ENCODE data around the gene PUS3. TPM values are rescaled to one million over a fixed set of nuclear protein-coding genes. Genes with fewer than 3 reads are reported as not detected.

PUS3 gene
- polyA plus RNA-seq, 1 donor from 2014 or later = 15.5 TPM

DNA sequence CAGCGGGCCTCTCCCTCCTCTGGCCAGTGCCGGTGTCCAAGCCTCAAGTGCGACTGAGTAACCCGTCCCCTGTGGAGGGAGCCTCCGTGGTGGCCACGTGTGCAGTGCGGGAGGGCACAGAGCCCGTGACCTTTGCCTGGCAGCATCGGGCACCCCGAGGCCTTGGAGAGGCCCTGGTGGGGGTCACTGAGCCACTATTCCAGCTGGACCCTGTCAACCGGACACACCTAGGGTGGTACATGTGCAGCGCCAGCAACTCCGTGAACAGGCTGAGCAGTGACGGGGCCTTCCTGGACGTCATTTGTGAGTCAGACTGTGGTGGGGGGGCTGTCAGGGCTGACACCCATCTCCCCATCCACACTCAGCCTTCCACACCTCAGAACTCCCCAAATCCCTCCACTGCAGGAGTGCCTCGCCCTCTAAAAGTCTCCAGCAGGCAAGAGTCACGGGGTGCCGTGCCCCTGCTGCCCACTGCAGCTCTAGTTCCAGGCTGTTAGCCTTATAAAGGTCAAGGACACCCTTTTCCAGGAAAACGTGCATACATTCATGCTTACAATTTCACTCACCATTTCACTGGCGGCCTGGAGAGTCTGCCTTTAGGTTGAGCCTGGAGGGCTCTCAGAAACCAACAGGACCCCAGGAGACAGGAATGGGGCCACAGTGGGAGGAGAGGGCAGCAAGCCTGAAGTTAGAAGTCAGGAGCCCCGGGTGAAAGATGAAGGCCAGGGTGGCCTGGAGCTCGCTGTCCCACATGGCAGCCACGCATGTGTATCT, 45.5 kb upstream of the PUS3 start:
- Histone ChIP-seq H3K9me3 (ENCODE audit: low read length) (no peaks in the 10 kb centered on the region), H3K36me3 (ENCODE audit: insufficient read depth, low read length) (no peaks in the 10 kb centered on the region), H3K27me3 (ENCODE audit: insufficient read depth, low read depth, low read length) (no peaks in the 10 kb centered on the region), H3K79me2 (replicated peaks; ENCODE audit: insufficient read depth, low read length) (no peaks in the 10 kb centered on the region), H3K4me3 (ENCODE audit: low read length) (no peak overlapping the region), H3F3A (ENCODE audit: insufficient read depth, low read length, poor library complexity, severe bottlenecking) (no peaks in the 10 kb centered on the region), H3K27ac (ENCODE audit: low read length) (no peak overlapping the region), H3K9me2 (ENCODE audit: insufficient read depth, low read length) (no peaks in the 10 kb centered on the region), H3K9ac (ENCODE audit: low read length) (no peak overlapping the region), H3K4me2 (ENCODE audit: low read length) (no peak overlapping the region), H4K20me1 (ENCODE audit: insufficient read depth) (no peaks in the 10 kb centered on the region), H2AFZ (ENCODE audit: low read depth, low read length) (no peak overlapping the region)
- TF ChIP-seq EP300 (conservative IDR thresholded peaks at IDR 0.05; ENCODE audit: poor library complexity, severe bottlenecking) = no peak
- TF ChIP-seq, protein P1, sequence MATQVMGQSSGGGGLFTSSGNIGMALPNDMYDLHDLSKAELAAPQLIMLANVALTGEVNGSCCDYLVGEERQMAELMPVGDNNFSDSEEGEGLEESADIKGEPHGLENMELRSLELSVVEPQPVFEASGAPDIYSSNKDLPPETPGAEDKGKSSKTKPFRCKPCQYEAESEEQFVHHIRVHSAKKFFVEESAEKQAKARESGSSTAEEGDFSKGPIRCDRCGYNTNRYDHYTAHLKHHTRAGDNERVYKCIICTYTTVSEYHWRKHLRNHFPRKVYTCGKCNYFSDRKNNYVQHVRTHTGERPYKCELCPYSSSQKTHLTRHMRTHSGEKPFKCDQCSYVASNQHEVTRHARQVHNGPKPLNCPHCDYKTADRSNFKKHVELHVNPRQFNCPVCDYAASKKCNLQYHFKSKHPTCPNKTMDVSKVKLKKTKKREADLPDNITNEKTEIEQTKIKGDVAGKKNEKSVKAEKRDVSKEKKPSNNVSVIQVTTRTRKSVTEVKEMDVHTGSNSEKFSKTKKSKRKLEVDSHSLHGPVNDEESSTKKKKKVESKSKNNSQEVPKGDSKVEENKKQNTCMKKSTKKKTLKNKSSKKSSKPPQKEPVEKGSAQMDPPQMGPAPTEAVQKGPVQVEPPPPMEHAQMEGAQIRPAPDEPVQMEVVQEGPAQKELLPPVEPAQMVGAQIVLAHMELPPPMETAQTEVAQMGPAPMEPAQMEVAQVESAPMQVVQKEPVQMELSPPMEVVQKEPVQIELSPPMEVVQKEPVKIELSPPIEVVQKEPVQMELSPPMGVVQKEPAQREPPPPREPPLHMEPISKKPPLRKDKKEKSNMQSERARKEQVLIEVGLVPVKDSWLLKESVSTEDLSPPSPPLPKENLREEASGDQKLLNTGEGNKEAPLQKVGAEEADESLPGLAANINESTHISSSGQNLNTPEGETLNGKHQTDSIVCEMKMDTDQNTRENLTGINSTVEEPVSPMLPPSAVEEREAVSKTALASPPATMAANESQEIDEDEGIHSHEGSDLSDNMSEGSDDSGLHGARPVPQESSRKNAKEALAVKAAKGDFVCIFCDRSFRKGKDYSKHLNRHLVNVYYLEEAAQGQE (IDR thresholded peaks at IDR 0.05; ENCODE audit: borderline replicate concordance) = no peak

DNA sequence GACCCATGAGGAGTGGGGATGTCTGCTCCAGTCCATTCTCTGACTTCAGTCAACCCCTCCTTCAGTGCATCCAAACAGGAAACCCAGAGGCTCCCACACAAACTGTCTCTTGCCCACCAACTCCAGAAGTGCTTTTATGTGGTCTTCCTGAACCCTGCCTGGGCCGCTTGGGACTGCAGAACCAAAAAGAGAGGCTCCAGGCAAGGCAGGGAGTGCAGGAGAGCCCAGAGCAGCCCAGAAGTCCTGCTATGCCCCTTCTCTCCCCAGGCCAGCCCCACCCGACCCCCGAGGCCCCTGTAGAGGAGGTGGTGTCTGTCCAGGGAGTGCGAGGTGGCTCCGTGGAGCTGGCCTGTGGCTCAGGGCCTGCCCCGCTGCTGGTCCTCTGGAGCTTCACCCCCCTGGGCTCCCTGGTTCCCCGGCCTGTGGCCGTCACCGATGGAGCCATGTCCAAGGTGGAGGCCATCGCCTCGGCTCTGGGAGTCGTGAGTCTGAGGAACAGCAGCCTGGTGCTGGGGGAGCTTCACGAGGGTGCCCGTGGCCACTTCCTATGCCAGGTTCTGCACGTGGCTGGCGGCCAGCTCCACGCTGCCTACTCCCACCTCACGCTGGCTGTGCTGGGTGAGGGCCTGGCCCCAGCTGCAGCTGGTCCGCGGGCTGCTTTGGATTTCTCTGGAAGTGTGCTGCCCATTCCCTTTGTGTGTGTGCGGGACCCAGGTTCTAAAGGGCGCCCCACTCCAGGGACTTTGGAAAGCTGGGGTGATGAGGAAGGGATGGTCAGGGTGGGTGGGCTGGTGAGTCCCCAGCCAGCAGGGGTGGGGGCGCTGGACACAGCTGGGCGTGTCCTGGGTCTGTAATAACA, 44.6 kb upstream of the PUS3 start:
- Histone ChIP-seq H3K27ac (ENCODE audit: low read length) (no peak overlapping the region), H4K20me1 (ENCODE audit: insufficient read depth) (no peaks in the 10 kb centered on the region), H3K9me2 (ENCODE audit: insufficient read depth, low read length) (no peaks in the 10 kb centered on the region), H3K4me3 (ENCODE audit: low read length) (no peak overlapping the region), H3K9ac (ENCODE audit: low read length) (no peak overlapping the region), H3K4me2 (ENCODE audit: low read length) (no peak overlapping the region), H3K36me3 (ENCODE audit: insufficient read depth, low read length) (no peaks in the 10 kb centered on the region), H3K27me3 (ENCODE audit: insufficient read depth, low read depth, low read length) (no peaks in the 10 kb centered on the region), H2AFZ (ENCODE audit: low read depth, low read length) (no peak overlapping the region), H3K79me2 (replicated peaks; ENCODE audit: insufficient read depth, low read length) (no peaks in the 10 kb centered on the region), H3K9me3 (ENCODE audit: low read length) (no peaks in the 10 kb centered on the region), H3F3A (ENCODE audit: insufficient read depth, low read length, poor library complexity, severe bottlenecking) (no peaks in the 10 kb centered on the region)
- no peak for TF ChIP-seq EP300 (conservative IDR thresholded peaks at IDR 0.05; ENCODE audit: poor library complexity, severe bottlenecking)
- TF ChIP-seq, protein P1 (IDR thresholded peaks at IDR 0.05; ENCODE audit: borderline replicate concordance) = no peak
- no peak for TF ChIP-seq EZH2 (IDR thresholded peaks at IDR 0.05; ENCODE audit: borderline replicate concordance, insufficient read depth, low read length, poor library complexity, severe bottlenecking)
- no peak for TF ChIP-seq RAD21 (conservative IDR thresholded peaks at IDR 0.05)
- TF ChIP-seq POLR2AphosphoS5 (IDR thresholded peaks at IDR 0.05) = no peak
- no peak for TF ChIP-seq SMC3 (conservative IDR thresholded peaks at IDR 0.05; ENCODE audit: poor library complexity)
- TF ChIP-seq TAF1 (IDR thresholded peaks at IDR 0.05; ENCODE audit: low read depth) = no peak
- TF ChIP-seq, protein P2, sequence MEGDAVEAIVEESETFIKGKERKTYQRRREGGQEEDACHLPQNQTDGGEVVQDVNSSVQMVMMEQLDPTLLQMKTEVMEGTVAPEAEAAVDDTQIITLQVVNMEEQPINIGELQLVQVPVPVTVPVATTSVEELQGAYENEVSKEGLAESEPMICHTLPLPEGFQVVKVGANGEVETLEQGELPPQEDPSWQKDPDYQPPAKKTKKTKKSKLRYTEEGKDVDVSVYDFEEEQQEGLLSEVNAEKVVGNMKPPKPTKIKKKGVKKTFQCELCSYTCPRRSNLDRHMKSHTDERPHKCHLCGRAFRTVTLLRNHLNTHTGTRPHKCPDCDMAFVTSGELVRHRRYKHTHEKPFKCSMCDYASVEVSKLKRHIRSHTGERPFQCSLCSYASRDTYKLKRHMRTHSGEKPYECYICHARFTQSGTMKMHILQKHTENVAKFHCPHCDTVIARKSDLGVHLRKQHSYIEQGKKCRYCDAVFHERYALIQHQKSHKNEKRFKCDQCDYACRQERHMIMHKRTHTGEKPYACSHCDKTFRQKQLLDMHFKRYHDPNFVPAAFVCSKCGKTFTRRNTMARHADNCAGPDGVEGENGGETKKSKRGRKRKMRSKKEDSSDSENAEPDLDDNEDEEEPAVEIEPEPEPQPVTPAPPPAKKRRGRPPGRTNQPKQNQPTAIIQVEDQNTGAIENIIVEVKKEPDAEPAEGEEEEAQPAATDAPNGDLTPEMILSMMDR (IDR thresholded peaks at IDR 0.05; ENCODE audit: poor library complexity, severe bottlenecking) = no peak
- no peak for TF ChIP-seq MXI1 (conservative IDR thresholded peaks at IDR 0.05; ENCODE audit: poor library complexity, severe bottlenecking)

Measured in neural cell (in vitro differentiated cells).